Activated CD8-positive, alpha-beta memory T cell treated with anti-CD3 and anti-CD28 coated beads, Interleukin-2, amount 10 ng/mL, durations not matched to agents 7 days and 5 days (primary cell): ENCODE results near the gene LSAMP. TPM values are rescaled to one million over a fixed set of nuclear protein-coding genes. Genes with fewer than 3 reads are reported as not detected.

Source experiments
- ATAC-seq: fragments of 150-1000 bp; cut with Tn5 transposase; one replicate; pipeline ENCODE4 v1.10.0; 2021; ENCODE audit warnings: moderate library complexity
- CTCF ChIA-PET: fragments of 350-600 bp; sonication (Branson Sonifier 250); formaldehyde crosslinking; loops from one replicate; lab custom pipeline; 2021; ENCODE audit warnings: antibody characterized with exemption; lab: Charles Lee
- DNase-seq: peaks from one replicate; pipeline ENCODE4 v3.0.0-alpha.2; 2020
- H3K27ac Mint-ChIP-seq: one replicate; pipeline ENCODE4 v1.8.0; 2021; ENCODE audit warnings: mild to moderate bottlenecking, mixed read lengths
- H3K27me3 Mint-ChIP-seq: one replicate; pipeline ENCODE4 v1.8.0; 2021; ENCODE audit warnings: mixed read lengths
- H3K36me3 Mint-ChIP-seq: one replicate; pipeline ENCODE4 v1.8.0; 2021; ENCODE audit warnings: mild to moderate bottlenecking, mixed read lengths
- H3K4me1 Mint-ChIP-seq: one replicate; pipeline ENCODE4 v1.8.0; 2021; ENCODE audit warnings: mixed read lengths
- H3K4me3 Mint-ChIP-seq: one replicate; pipeline ENCODE4 v1.8.0; 2021; ENCODE audit warnings: mild to moderate bottlenecking, moderate library complexity, mixed read lengths
- H3K9me3 Mint-ChIP-seq: one replicate; pipeline ENCODE4 v1.8.0; 2022; ENCODE audit warnings: low read depth, mixed read lengths
- total RNA-seq, 2 experiments: library from RNA; stranded (reverse); gene quantifications; one replicate each; pipeline ENCODE4 v1.2.3, GENCODE V29; 2021

The LSAMP gene
- total RNA-seq: not detected

GRCh38 chr3:116445311-116445841 lies at the start of gene LSAMP:
TSS of gene LSAMP (minus strand) at chr3:116445487.
- no peaks in the 10 kb centered on the region for H3K9me3 Mint-ChIP-seq
- no peaks in the 10 kb centered on the region for H3K4me1 Mint-ChIP-seq
- H3K27me3 Mint-ChIP-seq: peaks cover 14% of the 10 kb centered on the region
- CTCF ChIA-PET: no interaction called here
- H3K36me3 Mint-ChIP-seq: no peaks in the 10 kb centered on the region
- H3K4me3 Mint-ChIP-seq: no peak within 1 kb of the TSS
- DNase-seq (no peak), ATAC-seq (no peak)
- H3K27ac Mint-ChIP-seq: no peak within 1 kb of the TSS

GRCh38 chr3:116492379-116492778 lies 47.1 kb upstream of the LSAMP start:
- Mint-ChIP-seq H3K27me3 (no peaks in the 10 kb centered on the region), H3K27ac (no peak overlapping the region), H3K36me3 (no peaks in the 10 kb centered on the region), H3K4me1 (no peaks in the 10 kb centered on the region), H3K4me3 (no peak overlapping the region), H3K9me3 (peaks cover 8% of the 10 kb centered on the region)
- DNase-seq: no peak
- CTCF ChIA-PET: no interaction called here
- no peak for ATAC-seq

GRCh38 chr3:116483135-116483534 lies 37.8 kb upstream of the LSAMP start:
- ATAC-seq (no peak), DNase-seq (no peak)
- CTCF ChIA-PET: no interaction called here
- peaks cover 6% of the 10 kb centered on the region for H3K9me3 Mint-ChIP-seq
- H3K4me1 Mint-ChIP-seq: no peaks in the 10 kb centered on the region
- no peaks in the 10 kb centered on the region for H3K36me3 Mint-ChIP-seq
- no peaks in the 10 kb centered on the region for H3K27me3 Mint-ChIP-seq
- H3K4me3 Mint-ChIP-seq: no peak overlapping the region
- no peak overlapping the region for H3K27ac Mint-ChIP-seq

- H3K9me3 Mint-ChIP-seq: peaks cover 6% of the 10 kb centered on the region
- CTCF ChIA-PET: no interaction called here
- H3K27me3 Mint-ChIP-seq: no peaks in the 10 kb centered on the region
- no peak overlapping the region for H3K4me3 Mint-ChIP-seq
- ATAC-seq: no peak
- no peaks in the 10 kb centered on the region for H3K36me3 Mint-ChIP-seq
- DNase-seq: no peak
- H3K4me1 Mint-ChIP-seq: no peaks in the 10 kb centered on the region
- no peak overlapping the region for H3K27ac Mint-ChIP-seq
Measured at GRCh38 chr3:116476691-116477090, 31.4 kb upstream of the LSAMP start.

GRCh38 chr3:116474801-116475200 lies 29.5 kb upstream of the LSAMP start:
- Mint-ChIP-seq H3K4me3 (no peak overlapping the region), H3K27me3 (no peaks in the 10 kb centered on the region), H3K9me3 (peaks cover 6% of the 10 kb centered on the region), H3K4me1 (no peaks in the 10 kb centered on the region), H3K36me3 (no peaks in the 10 kb centered on the region), H3K27ac (no peak overlapping the region)
- DNase-seq: no peak
- CTCF ChIA-PET: no interaction called here
- ATAC-seq: no peak

GRCh38 chr3:116474032-116474780 lies 28.9 kb upstream of the LSAMP start:
- H3K4me3 Mint-ChIP-seq: no peak overlapping the region
- DNase-seq (no peak), ATAC-seq (no peak)
- no peak overlapping the region for H3K27ac Mint-ChIP-seq
- no peaks in the 10 kb centered on the region for H3K27me3 Mint-ChIP-seq
- H3K9me3 Mint-ChIP-seq: peaks cover 8% of the 10 kb centered on the region
- CTCF ChIA-PET: no interaction called here
- no peaks in the 10 kb centered on the region for H3K36me3 Mint-ChIP-seq
- H3K4me1 Mint-ChIP-seq: no peaks in the 10 kb centered on the region

GRCh38 chr3:116473602-116474001 lies 28.3 kb upstream of the LSAMP start:
- no peaks in the 10 kb centered on the region for H3K4me1 Mint-ChIP-seq
- H3K9me3 Mint-ChIP-seq: peaks cover 8% of the 10 kb centered on the region
- no peaks in the 10 kb centered on the region for H3K36me3 Mint-ChIP-seq
- ATAC-seq (no peak), DNase-seq (no peak)
- CTCF ChIA-PET: no interaction called here
- no peak overlapping the region for H3K4me3 Mint-ChIP-seq
- no peaks in the 10 kb centered on the region for H3K27me3 Mint-ChIP-seq
- no peak overlapping the region for H3K27ac Mint-ChIP-seq

GRCh38 chr3:116470605-116471197 lies 25.4 kb upstream of the LSAMP start:
- Mint-ChIP-seq H3K9me3 (peaks cover 2% of the 10 kb centered on the region), H3K4me1 (no peaks in the 10 kb centered on the region), H3K27me3 (no peaks in the 10 kb centered on the region), H3K4me3 (no peak overlapping the region), H3K27ac (no peak overlapping the region), H3K36me3 (no peaks in the 10 kb centered on the region)
- CTCF ChIA-PET: no interaction called here
- DNase-seq (no peak), ATAC-seq (no peak)

- no peak for DNase-seq
- peaks cover 2% of the 10 kb centered on the region for H3K9me3 Mint-ChIP-seq
- CTCF ChIA-PET: no interaction called here
Measured at GRCh38 chr3:116469546-116469945, 24.3 kb upstream of the LSAMP start.

GRCh38 chr3:116464276-116464798 lies 19.1 kb upstream of the LSAMP start:
- Mint-ChIP-seq H3K27ac (no peak overlapping the region), H3K9me3 (peaks cover under 1% of the 10 kb centered on the region), H3K36me3 (no peaks in the 10 kb centered on the region), H3K27me3 (no peaks in the 10 kb centered on the region), H3K4me1 (no peaks in the 10 kb centered on the region), H3K4me3 (no peak overlapping the region)
- no peak for ATAC-seq
- DNase-seq: no peak
- CTCF ChIA-PET: no interaction called here

More at GRCh38 chr3:116469546-116469945, 24.3 kb upstream of the LSAMP start:
- Mint-ChIP-seq H3K4me3 (no peak overlapping the region), H3K36me3 (no peaks in the 10 kb centered on the region), H3K27me3 (no peaks in the 10 kb centered on the region), H3K4me1 (no peaks in the 10 kb centered on the region), H3K27ac (no peak overlapping the region)
- ATAC-seq: no peak

- no peaks in the 10 kb centered on the region for H3K4me1 Mint-ChIP-seq
- no peaks in the 10 kb centered on the region for H3K27me3 Mint-ChIP-seq
- no peak for ATAC-seq
- H3K4me3 Mint-ChIP-seq: no peak overlapping the region
- no peak overlapping the region for H3K27ac Mint-ChIP-seq
- CTCF ChIA-PET: no interaction called here
- H3K9me3 Mint-ChIP-seq: no peaks in the 10 kb centered on the region
- DNase-seq: no peak
- no peaks in the 10 kb centered on the region for H3K36me3 Mint-ChIP-seq
Measured at GRCh38 chr3:116453666-116454346, 8.5 kb upstream of the LSAMP start.

GRCh38 chr3:116449546-116450350 lies 4.5 kb upstream of the LSAMP start:
- CTCF ChIA-PET: no interaction called here
- no peak overlapping the region for H3K4me3 Mint-ChIP-seq

GRCh38 chr3:116445990-116446389 lies 703 bp upstream of the LSAMP start:
- ATAC-seq (no peak), DNase-seq (no peak)
- Mint-ChIP-seq H3K27ac (no peak overlapping the region), H3K9me3 (no peaks in the 10 kb centered on the region), H3K36me3 (no peaks in the 10 kb centered on the region), H3K27me3 (peaks cover 14% of the 10 kb centered on the region), H3K4me1 (no peaks in the 10 kb centered on the region), H3K4me3 (no peak overlapping the region)
- CTCF ChIA-PET: no interaction called here

More at GRCh38 chr3:116449546-116450350, 4.5 kb upstream of the LSAMP start:
- no peaks in the 10 kb centered on the region for H3K9me3 Mint-ChIP-seq
- H3K27ac Mint-ChIP-seq: no peak overlapping the region
- DNase-seq (no peak), ATAC-seq (no peak)
- H3K27me3 Mint-ChIP-seq: peaks cover 7% of the 10 kb centered on the region
- no peaks in the 10 kb centered on the region for H3K4me1 Mint-ChIP-seq
- H3K36me3 Mint-ChIP-seq: no peaks in the 10 kb centered on the region
